H9 (cell line): Measurements from ENCODE around the gene C11orf21. TPM values are rescaled to one million over a fixed set of nuclear protein-coding genes. Genes with fewer than 3 reads are reported as not detected.

ENCODE experiments used
- DNase-seq: peaks from one replicate; pipeline ENCODE4 v3.0.0-alpha.2; 2017
- H2AFZ ChIP-seq: one replicate; pipeline ENCODE4 v1.6.1; 2013; ENCODE audit warnings: mild to moderate bottlenecking, low read length, control low read depth, moderate library complexity
- H2AK5ac ChIP-seq: 2 replicates; pipeline ENCODE4 v1.6.1; 2013; ENCODE audit warnings: low read length, control low read depth, mixed read lengths; ENCODE audit not compliant: insufficient read length
- H2BK120ac ChIP-seq: one replicate; pipeline ENCODE4 v1.6.1; 2013; ENCODE audit warnings: low read depth, mild to moderate bottlenecking, low read length, control low read depth, inconsistent platforms; ENCODE audit not compliant: poor library complexity, severe bottlenecking
- H2BK12ac ChIP-seq: 2 replicates; pipeline ENCODE4 v1.6.1; 2013; ENCODE audit warnings: low read length, control low read depth, mixed read lengths, low read depth; ENCODE audit not compliant: insufficient read length
- H2BK15ac ChIP-seq: 2 replicates; pipeline ENCODE4 v1.6.1; 2013; ENCODE audit warnings: low read depth, low read length, control low read depth
- H2BK20ac ChIP-seq: one replicate; pipeline ENCODE4 v1.6.1; 2013; ENCODE audit warnings: low read depth, mild to moderate bottlenecking, low read length, control low read depth, inconsistent platforms; ENCODE audit not compliant: poor library complexity, severe bottlenecking
- H2BK5ac ChIP-seq: 2 replicates; pipeline ENCODE4 v1.6.1; 2013; ENCODE audit warnings: low read length, control low read depth, mixed read lengths; ENCODE audit not compliant: insufficient read length
- H3K14ac ChIP-seq: 2 replicates; pipeline ENCODE4 v1.6.1; 2013; ENCODE audit warnings: low read length, control low read depth; ENCODE audit not compliant: insufficient read depth
- H3K18ac ChIP-seq: 2 replicates; pipeline ENCODE4 v1.6.1; 2013; ENCODE audit warnings: low read depth, mild to moderate bottlenecking, mixed read lengths, low read length, control low read depth; ENCODE audit not compliant: insufficient read length
- H3K23ac ChIP-seq: 2 replicates; pipeline ENCODE4 v1.6.1; 2013; ENCODE audit warnings: low read length, control low read depth, mixed read lengths, low read depth; ENCODE audit not compliant: insufficient read length
- H3K23me2 ChIP-seq: 2 replicates; pipeline ENCODE4 v1.6.1; 2013; ENCODE audit warnings: low read depth, mild to moderate bottlenecking, mixed read lengths, low read length, control low read depth; ENCODE audit not compliant: insufficient read length, poor library complexity, severe bottlenecking
- H3K27ac ChIP-seq: 2 replicates; pipeline ENCODE4 v1.5.1; 2013; ENCODE audit warnings: low read length, control low read depth, mixed read lengths, low read depth; ENCODE audit not compliant: insufficient read length
- H3K27me3 ChIP-seq: 2 replicates; pipeline ENCODE4 v1.6.1; 2013; ENCODE audit warnings: low read length, control low read depth, inconsistent platforms; ENCODE audit not compliant: insufficient read depth
- H3K4ac ChIP-seq: 2 replicates; pipeline ENCODE4 v1.6.1; 2013; ENCODE audit warnings: low read depth, mild to moderate bottlenecking, control low read depth, inconsistent platforms, low read length, moderate library complexity
- H3K4me1 ChIP-seq: 2 replicates; pipeline ENCODE4 v1.6.1; 2013; ENCODE audit warnings: low read length, control low read depth, inconsistent platforms; ENCODE audit not compliant: insufficient read depth
- H3K4me2 ChIP-seq: 2 replicates; pipeline ENCODE4 v1.6.1; 2013; ENCODE audit warnings: low read length, control low read depth, mixed read lengths; ENCODE audit not compliant: insufficient read length, insufficient read depth
- H3K56ac ChIP-seq: 2 replicates; pipeline ENCODE4 v1.6.1; 2013; ENCODE audit warnings: low read depth, mild to moderate bottlenecking, mixed read lengths, low read length, control low read depth; ENCODE audit not compliant: insufficient read length
- H3K79me1 ChIP-seq: 2 replicates; pipeline ENCODE4 v1.6.1; 2013; ENCODE audit warnings: low read depth, mild to moderate bottlenecking, moderate library complexity, low read length, control low read depth, inconsistent platforms; ENCODE audit not compliant: insufficient read depth, poor library complexity, severe bottlenecking
- H3K79me2 ChIP-seq: 2 replicates; pipeline ENCODE4 v1.6.1; 2013; ENCODE audit warnings: low read length, control low read depth, inconsistent platforms; ENCODE audit not compliant: insufficient read depth
- H3K9ac ChIP-seq: 2 replicates; pipeline ENCODE4 v1.6.1; 2013; ENCODE audit warnings: low read length, control low read depth, mixed read lengths; ENCODE audit not compliant: insufficient read length; ENCODE audit errors: extremely low read depth
- H3K9me3 ChIP-seq: one replicate; pipeline ENCODE4 v1.6.1; 2013; ENCODE audit warnings: low read depth, low read length, inconsistent platforms; ENCODE audit not compliant: control insufficient read depth
- H3T11ph ChIP-seq: one replicate; pipeline ENCODE4 v1.6.1; 2013; ENCODE audit warnings: mild to moderate bottlenecking, low read length, control low read depth, inconsistent platforms
- H4K20me1 ChIP-seq: one replicate; pipeline ENCODE4 v1.6.1; 2013; ENCODE audit not compliant: control insufficient read depth, insufficient read length, insufficient read depth
- H4K5ac ChIP-seq: 2 replicates; pipeline ENCODE4 v1.6.1; 2013; ENCODE audit warnings: low read depth, mild to moderate bottlenecking, mixed read lengths, low read length, control low read depth; ENCODE audit not compliant: insufficient read length
- H4K8ac ChIP-seq: replicated peaks from 2 replicates; pipeline ENCODE4 v1.6.1; 2013; ENCODE audit warnings: low read length, control low read depth, mixed read lengths, low read depth; ENCODE audit not compliant: insufficient read length
- H4K91ac ChIP-seq: 2 replicates; pipeline ENCODE4 v1.6.1; 2013; ENCODE audit warnings: low read depth, mild to moderate bottlenecking, moderate library complexity, mixed read lengths, low read length, control low read depth; ENCODE audit not compliant: insufficient read length
- H3K27ac Mint-ChIP-seq, 3 experiments: 2 replicates in 2 of 3; 3 replicates in 1 of 3; pipeline ENCODE4 v1.8.0; 2020 to 2021; ENCODE audit warnings: mixed read lengths in 3 of 3, mild to moderate bottlenecking in 1 of 3, moderate library complexity in 1 of 3
- H3K27me3 Mint-ChIP-seq: 2 replicates; pipeline ENCODE4 v1.8.0; 2021; ENCODE audit warnings: low read depth, mild to moderate bottlenecking, moderate library complexity, mixed read lengths
- H3K36me3 Mint-ChIP-seq, 3 experiments: 2 replicates in 2 of 3; 3 replicates in 1 of 3; pipeline ENCODE4 v1.8.0; 2020 to 2021; ENCODE audit warnings: low read depth in 3 of 3, mixed read lengths in 3 of 3; ENCODE audit not compliant: insufficient read depth in 1 of 3
- H3K4me1 Mint-ChIP-seq, 2 experiments: 2 replicates each; pipeline ENCODE4 v1.8.0; 2020; ENCODE audit warnings: mixed read lengths in 2 of 2
- H3K4me3 Mint-ChIP-seq, 2 experiments: 2 replicates in 1 of 2; 3 replicates in 1 of 2; pipeline ENCODE4 v1.8.0; 2020 to 2021; ENCODE audit warnings: mild to moderate bottlenecking in 2 of 2, mixed read lengths in 2 of 2, moderate library complexity in 1 of 2
- H3K9me3 Mint-ChIP-seq, 2 experiments: 2 replicates in 1 of 2; 3 replicates in 1 of 2; pipeline ENCODE4 v1.8.0; 2020; ENCODE audit warnings: mild to moderate bottlenecking in 2 of 2, mixed read lengths in 2 of 2, moderate library complexity in 1 of 2
- WGBS: extraction: QIAGEN DNeasy Blood & Tissue Kit; methylation state at CpG from one replicate; pipeline ENCODE4 v1.1.7; 2013; ENCODE audit warnings: missing lambda C conversion rate, low lambda C conversion rate, mixed read lengths; ENCODE audit not compliant: insufficient read length; ENCODE audit errors: extremely low coverage; 5-methylcytosine and 5-hydroxymethylcytosine counted together
- total RNA-seq: library from RNA; stranded (reverse); gene quantifications from 2 replicates; pipeline ENCODE4 v1.2.1, GENCODE V29; 2021
- TF ChIP-seq, protein P1 (sequence below): fragments of 200-600 bp; sonication (generic); conservative IDR thresholded peaks from 3 replicates; pipeline ENCODE4 v1.8.0; 2021; ENCODE audit warnings: antibody characterized with exemption, mild to moderate bottlenecking

C11orf21 gene
- total RNA-seq, 1 experiment from 2014 or later, result not detected

DNA sequence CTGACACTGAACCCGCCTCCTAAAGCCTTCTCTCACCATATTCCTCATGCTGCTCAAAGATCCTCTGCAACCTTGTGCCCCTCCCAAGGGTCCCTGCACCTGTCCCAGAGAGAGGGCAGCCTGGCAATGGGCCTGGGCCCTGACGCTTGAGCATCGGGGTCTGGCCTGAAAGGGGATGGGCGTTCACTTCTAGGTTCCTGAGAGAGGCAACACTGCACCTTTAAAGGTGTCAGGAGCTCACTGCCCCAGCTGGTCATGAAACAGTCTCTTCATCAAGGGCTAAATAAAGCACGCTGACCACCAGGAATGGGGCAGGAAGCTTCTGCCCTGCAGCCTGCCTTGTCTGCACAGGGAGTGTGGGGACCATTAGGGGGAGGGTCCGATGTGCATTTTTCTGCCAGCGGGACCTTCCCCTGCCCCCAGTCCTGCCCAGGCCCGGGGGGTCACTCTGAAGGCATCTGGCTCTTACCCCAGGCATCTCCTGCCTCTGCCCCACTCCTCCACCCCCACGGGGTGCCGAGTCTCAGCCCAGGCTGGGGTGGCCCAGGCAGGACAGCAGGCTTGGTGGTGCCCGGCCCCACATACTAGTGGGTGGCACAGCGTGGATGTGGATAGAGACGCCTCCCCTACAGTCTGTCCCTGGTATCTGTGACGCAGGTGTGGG lies 3.5 kb downstream of the C11orf21 start:
- no peaks in the 10 kb centered on the region for H3K36me3 Mint-ChIP-seq
- no peak overlapping the region for H3K9ac ChIP-seq
- no peak for DNase-seq
- H3K4me1 ChIP-seq, result no peaks in the 10 kb centered on the region
- H3K79me1 ChIP-seq, result no peaks in the 10 kb centered on the region
- no peak overlapping the region for H3K27ac Mint-ChIP-seq
- WGBS, result no CpG with 5 or more reads among the region's 14 CpGs
- no peak overlapping the region for H3K14ac ChIP-seq
- TF ChIP-seq, protein P1, sequence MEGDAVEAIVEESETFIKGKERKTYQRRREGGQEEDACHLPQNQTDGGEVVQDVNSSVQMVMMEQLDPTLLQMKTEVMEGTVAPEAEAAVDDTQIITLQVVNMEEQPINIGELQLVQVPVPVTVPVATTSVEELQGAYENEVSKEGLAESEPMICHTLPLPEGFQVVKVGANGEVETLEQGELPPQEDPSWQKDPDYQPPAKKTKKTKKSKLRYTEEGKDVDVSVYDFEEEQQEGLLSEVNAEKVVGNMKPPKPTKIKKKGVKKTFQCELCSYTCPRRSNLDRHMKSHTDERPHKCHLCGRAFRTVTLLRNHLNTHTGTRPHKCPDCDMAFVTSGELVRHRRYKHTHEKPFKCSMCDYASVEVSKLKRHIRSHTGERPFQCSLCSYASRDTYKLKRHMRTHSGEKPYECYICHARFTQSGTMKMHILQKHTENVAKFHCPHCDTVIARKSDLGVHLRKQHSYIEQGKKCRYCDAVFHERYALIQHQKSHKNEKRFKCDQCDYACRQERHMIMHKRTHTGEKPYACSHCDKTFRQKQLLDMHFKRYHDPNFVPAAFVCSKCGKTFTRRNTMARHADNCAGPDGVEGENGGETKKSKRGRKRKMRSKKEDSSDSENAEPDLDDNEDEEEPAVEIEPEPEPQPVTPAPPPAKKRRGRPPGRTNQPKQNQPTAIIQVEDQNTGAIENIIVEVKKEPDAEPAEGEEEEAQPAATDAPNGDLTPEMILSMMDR, result no peak
- no peak overlapping the region for H2BK12ac ChIP-seq
- no peak overlapping the region for H2BK5ac ChIP-seq
- no peak overlapping the region for H2AK5ac ChIP-seq
- no peaks in the 10 kb centered on the region for H3K9me3 Mint-ChIP-seq
- H2BK20ac ChIP-seq, result no peak overlapping the region
- H3K23ac ChIP-seq, result no peak overlapping the region
- no peaks in the 10 kb centered on the region for H3K23me2 ChIP-seq
- H3K9me3 ChIP-seq, result no peaks in the 10 kb centered on the region
- H3K4me2 ChIP-seq, result no peak overlapping the region
- H3T11ph ChIP-seq, result no peak overlapping the region
- peaks cover 39% of the 10 kb centered on the region for H3K27me3 Mint-ChIP-seq
- H3K4me3 Mint-ChIP-seq, result no peak overlapping the region
- no peak overlapping the region for H2BK15ac ChIP-seq
- H3K18ac ChIP-seq, result no peak overlapping the region
- H3K56ac ChIP-seq, result no peak overlapping the region
- H2AFZ ChIP-seq, result no peak overlapping the region
- H4K20me1 ChIP-seq, result no peaks in the 10 kb centered on the region
- H2BK120ac ChIP-seq, result no peak overlapping the region
- no peak overlapping the region for H4K8ac ChIP-seq
- H4K5ac ChIP-seq, result no peak overlapping the region
- no peaks in the 10 kb centered on the region for H3K4me1 Mint-ChIP-seq
- no peaks in the 10 kb centered on the region; the same call in 1 of the 2 replicates for H3K27me3 ChIP-seq
- no peak overlapping the region for H3K4ac ChIP-seq
- H3K27ac ChIP-seq, result no peak overlapping the region
- H3K79me2 ChIP-seq, result no peaks in the 10 kb centered on the region
- no peak overlapping the region for H4K91ac ChIP-seq
